ENCODE results near the gene LIPK. TPM values are rescaled to one million over a fixed set of nuclear protein-coding genes. Genes with fewer than 3 reads are reported as not detected.

LIPK gene
- total RNA-seq, 1 donor from 2014 or later = not detected

- no peak for ATAC-seq
- H3K27me3 ChIP-seq = no peaks in the 10 kb centered on the region
- no peaks in the 10 kb centered on the region for H3K36me3 ChIP-seq
- H3K4me3 ChIP-seq = no peak overlapping the region
- no peak for TF ChIP-seq CTCF (IDR thresholded peaks at IDR 0.05)
- no peak overlapping the region for H3K27ac ChIP-seq
- no peaks in the 10 kb centered on the region for H3K4me1 ChIP-seq
- no peak for DNase-seq
- intact Hi-C loops (cut with DNase I) = no loop called here
- H3K9me3 ChIP-seq = no peaks in the 10 kb centered on the region
Measured at GRCh38 chr10:88800152-88801125, 94.4 kb downstream of the LIPK start.

Other genes with a start within 250 kb of the LIPK start
- gene RNLS, start 122.9 kb upstream of the LIPK start, total RNA-seq = 3.7 TPM
- not detected for gene LIPJ, start 119.5 kb upstream of the LIPK start, total RNA-seq
- gene LIPF, start 41.8 kb upstream of the LIPK start, total RNA-seq = not detected
- gene LIPN, start 53.8 kb downstream of the LIPK start, total RNA-seq = 1.0 TPM
- gene LIPM, start 96.5 kb downstream of the LIPK start, total RNA-seq = not detected
- 2.3 TPM for gene ANKRD22, start 145.6 kb downstream of the LIPK start, total RNA-seq
- gene STAMBPL1, start 174.0 kb downstream of the LIPK start, total RNA-seq = 6.8 TPM
- gene ACTA2, start 246.5 kb downstream of the LIPK start, total RNA-seq = 478 TPM

Measured in upper lobe of right lung (tissue), 1 donor.